ACHN (cell line): ENCODE results near the gene ARHGAP28.

Source experiments
- DNase-seq: peaks from one replicate; pipeline ENCODE4 v3.0.0-alpha.2; 2015
- in situ Hi-C: cut with HindIII; loops from 2 replicates; pipeline ENCODE4 v1.10.0; 2017; ENCODE audit warnings: low sequenced_read_pairs, low pct_ligation_motif_present, low pct_unique_long_range_greater_than_20kb

Gene ARHGAP28, protein sequence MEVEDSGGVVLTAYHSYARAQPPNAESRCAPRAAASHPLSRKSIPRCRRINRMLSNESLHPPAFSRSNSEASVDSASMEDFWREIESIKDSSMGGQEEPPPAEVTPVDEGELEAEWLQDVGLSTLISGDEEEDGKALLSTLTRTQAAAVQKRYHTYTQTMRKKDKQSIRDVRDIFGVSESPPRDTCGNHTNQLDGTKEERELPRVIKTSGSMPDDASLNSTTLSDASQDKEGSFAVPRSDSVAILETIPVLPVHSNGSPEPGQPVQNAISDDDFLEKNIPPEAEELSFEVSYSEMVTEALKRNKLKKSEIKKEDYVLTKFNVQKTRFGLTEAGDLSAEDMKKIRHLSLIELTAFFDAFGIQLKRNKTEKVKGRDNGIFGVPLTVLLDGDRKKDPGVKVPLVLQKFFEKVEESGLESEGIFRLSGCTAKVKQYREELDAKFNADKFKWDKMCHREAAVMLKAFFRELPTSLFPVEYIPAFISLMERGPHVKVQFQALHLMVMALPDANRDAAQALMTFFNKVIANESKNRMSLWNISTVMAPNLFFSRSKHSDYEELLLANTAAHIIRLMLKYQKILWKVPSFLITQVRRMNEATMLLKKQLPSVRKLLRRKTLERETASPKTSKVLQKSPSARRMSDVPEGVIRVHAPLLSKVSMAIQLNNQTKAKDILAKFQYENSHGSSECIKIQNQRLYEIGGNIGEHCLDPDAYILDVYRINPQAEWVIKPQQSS

DNA sequence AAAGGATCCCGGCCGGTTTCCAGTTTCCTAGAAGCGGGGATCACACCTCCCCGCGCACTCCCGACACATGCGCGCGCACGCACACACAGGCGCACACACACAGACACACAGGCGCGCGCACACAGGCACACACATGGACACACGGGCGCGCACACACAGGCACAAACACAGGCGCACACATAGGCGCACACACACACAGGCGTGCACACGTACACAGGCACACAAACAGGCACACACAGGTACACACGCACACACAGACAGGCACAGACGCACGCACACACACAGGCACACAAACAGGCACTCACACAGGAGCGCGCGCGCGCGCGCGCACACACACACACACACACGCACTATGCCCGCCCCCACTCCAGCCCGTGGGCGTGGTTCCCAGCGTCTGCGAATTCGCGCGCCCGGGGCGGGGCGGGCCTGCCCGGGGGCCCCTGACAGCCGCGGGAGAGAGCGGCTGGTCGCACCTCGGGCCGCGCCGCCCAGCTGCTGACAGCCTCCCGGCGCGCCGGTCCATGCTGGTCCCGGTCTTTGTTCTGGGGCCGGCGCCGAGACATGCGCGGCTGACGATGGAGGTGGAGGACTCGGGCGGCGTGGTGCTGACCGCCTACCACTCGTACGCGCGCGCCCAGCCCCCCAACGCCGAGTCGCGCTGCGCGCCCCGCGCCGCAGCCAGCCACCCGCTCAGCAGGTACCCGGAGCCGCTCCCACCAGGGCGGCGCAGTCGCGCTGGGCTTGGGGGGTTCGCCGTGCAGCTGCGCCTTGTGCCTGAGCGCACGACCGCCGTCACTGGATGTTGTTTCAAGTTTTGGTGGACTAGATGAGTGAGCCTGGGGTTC, at the start of gene ARHGAP28:
TSS of gene ARHGAP28 (plus strand) at position 470 of the 845 bp plus-strand sequence. CDS start at position 576, 106 bp downstream.
- in situ Hi-C loops = no loop called here
- peak; percentile 74 for DNase-seq

DNA sequence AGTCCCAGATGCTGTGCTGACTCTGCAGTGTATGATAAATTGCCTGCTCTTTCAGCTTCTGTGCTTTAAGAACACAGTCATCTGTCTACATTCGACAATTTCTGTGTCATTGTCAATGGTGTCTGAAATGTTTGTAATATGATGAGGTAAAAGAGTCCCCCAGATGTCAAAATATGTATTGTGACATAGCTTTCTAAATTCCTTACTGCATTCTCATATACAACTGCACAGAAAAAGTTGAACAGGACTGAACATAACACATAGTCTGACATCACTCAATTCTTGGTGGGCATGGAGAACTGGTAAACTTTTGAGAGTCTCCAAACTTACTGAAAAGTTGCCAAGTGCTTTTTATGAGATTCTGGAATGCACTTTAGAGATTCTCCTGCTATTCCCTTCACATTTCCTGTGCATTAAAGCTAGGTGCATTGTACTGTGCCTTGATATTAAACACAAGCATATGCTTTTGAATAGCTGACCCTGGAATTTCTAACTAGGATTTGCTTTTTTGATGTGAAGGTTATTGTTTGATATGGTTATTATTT, 48.1 kb upstream of the ARHGAP28 start:
- no peak for DNase-seq
- in situ Hi-C loops = no loop called here

DNA sequence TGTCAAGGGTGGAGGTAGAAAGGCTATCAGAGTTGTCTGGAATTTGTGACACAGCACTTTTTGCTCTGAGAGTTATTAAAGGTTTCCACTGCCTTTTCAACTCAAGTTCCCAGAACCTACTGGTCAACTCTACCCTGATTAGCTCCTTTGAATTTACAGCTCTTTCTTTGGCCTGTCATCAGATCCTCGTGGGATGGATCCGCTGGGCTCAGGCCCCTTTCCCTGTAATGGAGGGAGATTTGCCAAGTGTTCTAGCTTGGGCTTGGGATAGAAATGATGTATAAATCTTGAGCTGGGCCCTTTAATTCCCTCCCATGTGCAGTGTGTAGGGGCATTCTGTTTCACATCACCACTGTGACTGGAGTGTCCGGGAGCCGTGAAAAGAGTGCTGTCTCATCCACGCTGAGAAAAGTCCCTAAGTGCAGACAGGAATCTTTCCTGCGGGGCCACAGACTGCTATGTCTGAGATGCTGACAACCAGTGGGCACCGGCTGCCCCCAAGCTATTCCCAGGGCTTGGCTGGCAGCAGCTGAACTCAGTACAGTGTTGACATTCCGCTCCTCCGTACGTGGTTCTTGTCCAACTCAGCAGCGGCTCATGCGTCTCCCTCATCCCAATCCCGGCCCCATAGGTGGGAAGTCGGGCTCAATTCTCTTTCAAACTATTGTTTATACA, 46.9 kb upstream of the ARHGAP28 start:
- in situ Hi-C loops = no loop called here
- no peak for DNase-seq

DNA sequence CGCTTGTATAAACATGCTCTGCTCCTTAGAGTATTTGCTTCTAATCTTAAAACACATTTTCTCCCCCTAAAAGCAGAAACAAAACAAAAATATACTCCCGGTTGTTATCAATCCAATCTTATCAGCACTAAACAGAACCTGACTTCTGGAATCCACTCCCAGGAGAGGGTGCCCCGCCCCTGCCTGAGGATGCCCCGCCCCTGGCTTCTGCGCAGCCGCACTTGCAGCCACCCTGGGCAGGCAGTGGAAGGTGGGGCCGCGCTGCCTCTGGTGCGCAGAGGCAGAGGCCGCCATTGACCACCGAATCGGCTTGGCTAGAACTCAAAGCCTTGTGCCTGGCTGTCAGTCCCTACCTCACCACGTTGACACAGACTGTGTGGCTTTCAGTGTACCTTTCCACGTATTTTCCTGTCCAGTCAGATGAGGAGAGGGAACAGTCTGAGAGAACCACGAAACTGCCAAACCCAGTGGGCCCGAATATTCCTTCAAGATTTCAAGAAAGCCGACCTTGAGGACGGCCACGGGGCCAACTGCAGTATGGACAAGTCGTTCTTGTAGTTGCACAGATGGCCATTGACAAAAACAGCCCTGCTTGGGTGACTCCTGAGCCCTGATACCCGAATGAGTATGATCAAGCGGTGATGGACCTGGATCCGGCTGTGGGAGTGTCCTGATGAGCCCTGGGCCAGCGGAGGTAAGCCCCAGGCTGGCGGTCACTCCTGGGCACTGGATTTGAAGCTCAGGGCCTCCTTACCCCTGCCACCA, 46.2 kb upstream of the ARHGAP28 start:
- in situ Hi-C loops = no loop called here
- DNase-seq = no peak

DNA sequence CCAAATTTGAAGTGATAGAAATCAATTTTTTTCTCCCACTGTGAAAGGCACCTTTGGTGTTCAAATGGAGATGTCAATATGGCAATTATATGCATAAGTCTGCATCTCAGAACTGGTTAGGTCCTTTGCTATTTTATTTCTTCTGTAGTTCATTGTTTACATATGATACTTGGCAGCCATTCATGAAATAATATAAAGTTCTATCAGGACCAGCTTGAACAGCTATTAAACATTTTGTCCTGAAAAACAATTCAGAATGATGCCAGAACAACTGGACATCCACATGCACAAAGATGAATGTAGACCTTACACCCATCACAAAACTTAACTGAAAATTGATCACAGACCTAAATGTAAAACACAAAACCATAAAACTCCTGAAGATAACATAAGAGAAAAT, 41.8 kb upstream of the ARHGAP28 start:
- in situ Hi-C loops = no loop called here
- DNase-seq = no peak

DNA sequence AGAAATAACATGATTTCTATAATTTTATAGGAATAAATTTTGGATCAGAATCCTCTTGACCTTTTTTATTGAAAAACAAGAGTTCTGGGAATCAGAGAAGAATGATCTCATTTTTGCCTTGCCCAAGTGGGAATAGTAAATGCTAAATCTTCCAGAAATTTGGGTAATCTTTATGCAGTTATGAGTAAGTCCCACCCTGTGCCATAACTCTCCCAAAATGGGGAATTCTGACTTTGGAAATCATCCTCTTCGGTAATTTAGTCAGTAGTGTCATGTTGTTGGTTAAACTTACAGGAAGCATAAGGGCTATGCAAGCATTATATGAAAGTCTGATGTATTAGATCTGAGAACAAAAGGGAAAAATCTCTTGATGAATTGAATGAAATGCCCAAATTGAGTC, 20.6 kb upstream of the ARHGAP28 start:
- in situ Hi-C loops = no loop called here

DNA sequence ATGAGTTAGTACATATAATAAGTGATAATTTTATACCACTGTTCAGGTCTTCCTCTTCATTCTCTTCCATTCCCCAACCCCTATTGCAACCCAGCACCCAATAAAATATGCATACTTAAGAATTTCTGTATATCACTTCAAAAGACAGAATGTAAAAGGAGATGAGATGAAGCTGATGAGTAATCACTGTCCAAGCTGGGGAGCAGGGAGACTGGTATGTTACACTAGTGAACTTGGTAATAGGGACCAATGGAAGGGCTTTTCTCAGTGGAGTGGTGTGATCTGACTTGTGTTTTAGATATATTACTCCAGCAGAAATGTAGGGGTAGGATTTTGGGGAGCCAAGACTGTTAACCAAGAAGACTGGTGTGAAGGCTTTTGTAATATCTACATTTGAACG, 18.0 kb upstream of the ARHGAP28 start:
- no peak for DNase-seq
- in situ Hi-C loops = no loop called here

More for the DNA sequence above, 20.6 kb upstream of the ARHGAP28 start:
- no peak for DNase-seq

DNA sequence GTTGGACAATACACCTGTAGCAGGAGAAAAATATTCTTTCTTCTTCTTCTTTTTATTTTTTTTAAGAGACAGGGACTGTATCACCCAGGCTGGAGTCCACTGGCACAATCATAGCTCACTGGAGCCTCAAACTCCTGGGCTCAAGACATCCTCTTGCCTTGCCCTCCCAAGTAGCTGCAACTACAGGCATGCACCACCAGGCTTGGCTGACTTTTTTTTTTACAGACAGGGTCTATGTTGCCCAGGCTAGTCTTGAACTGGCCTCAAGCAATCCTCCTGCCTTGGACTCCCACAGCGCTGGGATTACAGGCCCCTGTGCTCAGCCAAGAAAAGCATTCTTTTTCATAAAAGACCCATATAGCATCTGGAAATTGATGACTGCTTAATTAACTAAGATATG, 17.1 kb upstream of the ARHGAP28 start:
- no peak for DNase-seq
- in situ Hi-C loops = no loop called here

DNA sequence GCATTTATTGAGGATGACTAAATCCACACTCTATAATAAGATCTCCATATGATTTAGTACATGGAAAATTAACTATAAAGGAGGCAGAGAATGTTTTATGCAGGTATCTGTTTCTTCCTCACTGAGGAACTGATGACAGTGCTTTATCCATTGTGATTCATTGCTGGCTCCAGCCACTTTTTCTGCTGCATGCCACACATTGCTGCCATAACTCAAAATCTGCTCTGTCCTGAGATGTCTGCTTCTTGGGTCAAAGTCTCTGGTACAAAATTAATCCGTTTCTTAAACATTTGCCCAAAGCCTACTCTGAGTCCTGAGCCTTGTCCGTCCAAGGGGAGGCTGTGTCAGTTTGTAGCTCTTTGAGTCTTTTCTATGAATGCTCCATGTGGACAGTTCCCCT, 15.5 kb upstream of the ARHGAP28 start:
- in situ Hi-C loops = no loop called here
- DNase-seq = no peak

DNA sequence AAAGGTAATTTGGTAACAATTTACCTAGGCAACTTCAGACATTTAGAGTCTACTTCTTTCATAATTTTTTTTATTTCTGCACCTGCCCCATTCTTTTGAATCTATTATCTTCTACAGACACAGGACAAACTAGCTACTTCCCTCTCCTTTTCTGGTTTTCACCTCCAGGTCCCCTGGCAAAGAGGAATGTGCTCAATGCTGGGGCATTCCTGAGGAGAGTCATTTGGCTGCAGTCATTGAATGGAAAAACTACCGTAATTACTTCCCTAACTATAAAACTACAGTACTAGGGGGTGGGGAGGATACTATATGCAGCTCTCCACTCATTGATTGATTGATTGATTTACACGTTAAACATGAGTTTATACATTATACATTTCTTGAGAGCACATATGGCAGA, 11.2 kb upstream of the ARHGAP28 start:
- in situ Hi-C loops = no loop called here

DNA sequence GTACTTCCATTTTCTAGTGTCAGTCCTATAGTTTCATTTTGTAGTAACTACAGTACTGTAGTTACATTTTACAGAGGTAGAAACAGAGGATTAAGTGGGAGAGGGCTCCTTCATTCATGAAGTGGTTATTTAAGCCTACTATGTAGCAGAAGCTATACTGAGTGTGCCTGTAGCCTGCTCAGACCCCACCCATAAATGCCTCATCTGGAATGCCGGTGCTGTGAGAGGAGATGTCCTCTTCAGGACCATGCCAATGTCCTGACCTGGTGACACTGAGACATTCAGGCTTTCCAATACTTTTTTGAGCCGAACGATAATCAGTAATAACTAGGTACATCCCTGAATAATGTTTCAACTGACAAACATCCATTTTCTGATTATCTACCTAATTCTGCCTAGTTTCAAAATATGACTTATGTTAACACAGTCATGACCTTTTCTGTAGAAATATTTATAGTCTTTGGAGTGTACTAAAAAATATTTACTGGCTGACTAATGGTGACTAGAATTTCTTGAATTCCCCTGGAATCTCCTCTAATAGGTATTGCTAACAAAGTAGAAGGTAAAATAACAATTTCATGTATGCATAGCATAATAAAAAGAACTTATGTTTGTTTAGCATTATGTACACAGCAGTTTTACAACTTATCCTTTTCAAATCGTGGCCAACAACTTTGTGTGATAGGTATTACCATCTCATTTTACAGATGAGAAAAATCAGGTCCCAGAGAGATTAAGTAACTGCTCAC, 10.2 kb upstream of the ARHGAP28 start:
- in situ Hi-C loops = no loop called here
- no peak for DNase-seq

More for the DNA sequence above, 11.2 kb upstream of the ARHGAP28 start:
- DNase-seq = no peak

DNA sequence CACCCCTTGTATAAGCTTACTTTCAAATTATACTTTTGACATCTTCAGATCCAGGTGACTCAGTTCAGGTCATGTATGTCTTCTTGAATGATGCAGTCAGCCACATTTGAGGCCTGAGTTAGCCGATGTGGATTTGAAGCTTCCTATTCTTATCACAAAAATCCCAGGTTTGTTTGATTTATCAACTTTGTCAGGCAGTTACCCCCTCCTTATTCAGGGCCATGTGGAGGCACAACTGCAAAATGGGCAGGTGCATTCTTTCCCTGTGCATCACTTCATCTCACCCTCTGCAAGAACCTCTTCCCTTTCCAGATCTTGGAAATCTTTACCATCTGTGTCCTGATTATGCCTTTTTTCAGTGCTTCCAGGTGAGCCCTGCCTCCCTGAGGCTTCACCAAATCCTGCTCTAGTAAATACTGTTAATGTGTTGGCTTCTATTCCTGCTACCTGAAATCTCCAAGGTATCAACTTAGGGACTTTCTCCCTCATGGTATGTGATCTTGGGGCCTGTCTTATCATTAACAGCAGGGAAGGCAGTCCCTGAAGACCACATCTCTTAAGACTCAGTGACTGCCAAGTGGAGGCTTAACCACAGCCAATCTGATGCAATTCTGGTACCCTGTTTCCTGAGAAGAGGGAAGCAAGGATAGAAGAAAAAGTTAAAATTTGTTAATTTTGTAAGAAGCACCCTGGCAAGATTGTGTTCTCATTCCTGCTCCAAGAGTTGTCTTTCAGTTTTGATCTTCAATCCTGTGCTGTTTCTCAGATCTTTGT, 9.4 kb upstream of the ARHGAP28 start:
- no peak for DNase-seq
- in situ Hi-C loops = no loop called here

DNA sequence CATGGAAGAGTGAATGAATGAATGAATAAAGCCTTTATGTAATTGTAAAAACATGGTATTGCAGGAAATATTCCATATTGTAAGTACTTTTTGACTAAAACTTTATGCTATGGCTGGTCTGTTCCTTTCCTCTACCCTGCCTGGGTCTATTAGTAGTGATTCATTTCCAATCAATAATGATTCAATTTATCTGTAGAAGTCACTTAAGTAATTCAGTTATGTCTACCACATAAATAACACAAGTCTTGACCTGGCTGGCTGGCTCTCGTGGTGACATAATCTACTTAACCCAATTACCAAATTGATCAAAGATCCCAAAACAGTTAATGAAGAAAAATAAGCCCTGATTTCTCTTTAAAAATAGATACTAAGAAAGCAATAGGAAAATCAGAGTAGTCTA, 7.8 kb upstream of the ARHGAP28 start:
- no peak for DNase-seq
- in situ Hi-C loops = no loop called here

DNA sequence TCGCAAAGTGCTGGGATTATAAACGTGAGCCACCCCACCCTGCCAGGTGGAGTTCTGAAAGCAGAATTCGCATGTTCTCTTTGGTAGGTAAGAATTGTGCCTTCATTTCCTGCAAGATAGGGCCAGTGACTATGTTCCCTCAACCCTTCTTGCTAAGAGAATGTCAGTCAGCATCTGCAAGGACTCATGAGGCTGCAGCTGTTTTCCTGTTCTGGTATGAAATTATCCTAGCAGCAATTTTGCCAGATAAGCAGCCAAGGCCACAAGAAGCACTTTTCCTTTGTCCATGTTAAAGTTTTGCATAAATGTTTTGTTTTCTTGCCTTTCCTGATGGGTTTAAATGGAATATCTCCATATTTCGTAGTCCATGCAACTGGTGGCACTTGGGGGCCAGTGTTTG, 6.8 kb upstream of the ARHGAP28 start:
- no peak for DNase-seq
- in situ Hi-C loops = no loop called here

DNA sequence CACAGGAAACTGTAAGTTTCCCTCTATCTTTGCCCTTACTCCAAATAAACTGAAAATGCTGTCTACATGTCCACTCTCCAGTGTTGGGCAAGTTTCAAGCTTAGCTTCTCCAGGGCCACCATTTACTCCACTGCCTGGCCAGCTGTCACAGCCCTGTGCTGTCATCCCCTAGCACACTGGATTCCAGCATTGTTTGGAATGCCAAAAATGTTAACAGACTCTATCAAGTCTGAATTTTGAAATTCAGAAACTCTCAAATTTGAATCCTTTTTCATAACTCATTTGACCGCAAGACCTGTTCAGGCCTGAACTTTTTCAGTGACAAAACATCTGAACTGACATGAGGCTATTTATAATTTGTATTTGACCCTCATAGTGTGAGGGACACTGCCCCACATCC, 5.2 kb upstream of the ARHGAP28 start:
- in situ Hi-C loops = no loop called here
- no peak for DNase-seq

DNA sequence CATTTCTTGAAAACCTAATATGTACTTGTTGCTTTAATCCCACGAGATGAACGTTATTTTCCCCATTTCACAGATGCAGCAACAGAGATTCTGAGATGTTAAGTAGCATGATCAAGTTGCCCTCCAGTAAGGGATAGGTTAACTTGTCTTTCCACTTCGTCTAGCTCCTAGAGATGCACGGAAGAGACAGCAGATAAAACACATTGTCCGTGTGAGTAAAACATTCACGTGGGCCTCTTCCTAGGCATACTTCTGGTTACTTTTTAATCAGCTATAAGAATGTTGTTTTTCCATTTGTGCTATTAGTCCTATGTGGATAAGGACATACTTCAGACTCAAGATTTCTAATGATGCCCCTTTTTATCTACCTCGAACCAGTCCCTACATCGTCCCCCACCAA, 1.2 kb upstream of the ARHGAP28 start:
- in situ Hi-C loops = no loop called here
- peak; percentile 19 for DNase-seq
